HepG2 (cell line): ENCODE results near the gene GLRX2. TPM values are rescaled to one million over a fixed set of nuclear protein-coding genes. Genes with fewer than 3 reads are reported as not detected.

Experiments used
- FOSL1 ChIP-seq: sonication (generic); formaldehyde crosslinking; IDR thresholded peaks from 2 replicates; pipeline ENCODE4 v1.9.0; 2021; ENCODE audit warnings: missing genetic modification reagents, borderline replicate concordance
- FOXA1 ChIP-seq, 2 experiments: fragments of 450-650 bp in 1 of 2; sonication (generic) in 1 of 2; formaldehyde crosslinking in 1 of 2; IDR thresholded peaks; 2 replicates each; pipeline versions ENCODE4 v1.4.0 to v1.6.1; 2016 to 2020; ENCODE audit warnings: missing genetic modification reagents in 1 of 2
- GLMP ChIP-seq: sonication (generic); formaldehyde crosslinking; IDR thresholded peaks from 2 replicates; pipeline ENCODE4 v1.9.0; 2021; ENCODE audit warnings: missing genetic modification reagents, mild to moderate bottlenecking, borderline replicate concordance
- GZF1 ChIP-seq: sonication (generic); formaldehyde crosslinking; IDR thresholded peaks from 2 replicates; pipeline ENCODE4 v1.5.1; 2020; ENCODE audit warnings: mild to moderate bottlenecking, missing genetic modification reagents
- HMGXB3 ChIP-seq: sonication (generic); formaldehyde crosslinking; IDR thresholded peaks from 2 replicates; pipeline ENCODE4 v1.4.0; 2020; ENCODE audit warnings: missing genetic modification reagents, borderline replicate concordance
- HOXA3 ChIP-seq: sonication (generic); formaldehyde crosslinking; IDR thresholded peaks from 2 replicates; pipeline ENCODE4 v1.5.0; 2020; ENCODE audit warnings: missing genetic modification reagents
- POGZ ChIP-seq: sonication (generic); formaldehyde crosslinking; IDR thresholded peaks from 2 replicates; pipeline ENCODE4 v1.4.0; 2020; ENCODE audit warnings: mild to moderate bottlenecking, missing genetic modification reagents
- POLR2AphosphoS2 ChIP-seq: IDR thresholded peaks from 2 replicates; pipeline ENCODE4 v1.6.1; 2011; ENCODE audit warnings: low read depth, low read length, improper control_type of control experiment
- SETDB1 ChIP-seq: sonication (generic); formaldehyde crosslinking; IDR thresholded peaks from 2 replicates; pipeline ENCODE4 v1.5.1; 2020; ENCODE audit warnings: missing genetic modification reagents, mild to moderate bottlenecking, borderline replicate concordance
- TMF1 ChIP-seq: sonication (generic); formaldehyde crosslinking; IDR thresholded peaks from 2 replicates; pipeline ENCODE4 v1.8.1; 2022; ENCODE audit warnings: low read depth, missing genetic modification reagents
- TSC22D2 ChIP-seq: sonication (generic); formaldehyde crosslinking; IDR thresholded peaks from 2 replicates; pipeline ENCODE4 v1.5.1; 2020; ENCODE audit warnings: missing genetic modification reagents, mild to moderate bottlenecking, borderline replicate concordance
- ZNF101 ChIP-seq: sonication (generic); formaldehyde crosslinking; IDR thresholded peaks from 2 replicates; pipeline ENCODE4 v1.4.0; 2020; ENCODE audit warnings: mild to moderate bottlenecking, low read depth, missing genetic modification reagents, borderline replicate concordance
- ZNF136 ChIP-seq: sonication (generic); formaldehyde crosslinking; IDR thresholded peaks from 2 replicates; pipeline ENCODE4 v1.8.1; 2022; ENCODE audit warnings: low read depth, mild to moderate bottlenecking, moderate library complexity, missing genetic modification reagents
- ZNF160 ChIP-seq: sonication (generic); formaldehyde crosslinking; IDR thresholded peaks from 2 replicates; pipeline ENCODE4 v1.8.0; 2022; ENCODE audit warnings: mild to moderate bottlenecking, inconsistent platforms, missing genetic modification reagents
- ZNF251 ChIP-seq: sonication (generic); formaldehyde crosslinking; IDR thresholded peaks from 2 replicates; pipeline ENCODE4 v1.9.0; 2021; ENCODE audit warnings: mild to moderate bottlenecking, missing genetic modification reagents
- ZNF343 ChIP-seq: sonication (generic); formaldehyde crosslinking; IDR thresholded peaks from 2 replicates; pipeline ENCODE4 v1.4.0; 2020; ENCODE audit warnings: mild to moderate bottlenecking, missing genetic modification reagents
- ZNF430 ChIP-seq: sonication (generic); formaldehyde crosslinking; IDR thresholded peaks from 2 replicates; pipeline ENCODE4 v1.9.0; 2021; ENCODE audit warnings: mild to moderate bottlenecking, missing genetic modification reagents
- ZSCAN31 ChIP-seq: sonication (generic); formaldehyde crosslinking; IDR thresholded peaks from 2 replicates; pipeline ENCODE4 v1.5.0; 2020; ENCODE audit warnings: low read depth, mild to moderate bottlenecking, missing genetic modification reagents
- polyA plus RNA-seq, 8 experiments: library from polyadenylated mRNA; depleted of rRNA in 3 of 8; stranded (reverse) in 7 of 8; unstranded in 1 of 8; fragments of >200 nt; fragmentation: Illumina TruSeq in 4 of 8; extraction: Trizol in 4 of 8; gene quantifications; 2 replicates each; pipeline versions ENCODE4 v1.2.1 to v1.2.3, GENCODE V29; 2011 to 2016; ENCODE audit warnings: low read depth in 4 of 8, missing spikeins in 1 of 8, mixed read lengths in 1 of 8; ENCODE audit not compliant: insufficient read depth in 1 of 8
- total RNA-seq, 5 experiments: library from RNA; depleted of rRNA; stranded (reverse); fragments of >200 nt; fragmentation: Illumina TruSeq; extraction: Trizol; gene quantifications; 2 replicates each; pipeline ENCODE4 v1.2.3, GENCODE V29; 2016; ENCODE audit warnings: low read depth in 1 of 5
- TF ChIP-seq, protein P1 (sequence below): sonication (generic); formaldehyde crosslinking; IDR thresholded peaks from 2 replicates; pipeline ENCODE4 v1.4.0; 2020; ENCODE audit warnings: low read depth, mild to moderate bottlenecking, missing genetic modification reagents
- TF ChIP-seq, protein P2 (sequence below): sonication (generic); formaldehyde crosslinking; IDR thresholded peaks from 2 replicates; pipeline ENCODE4 v1.4.0; 2020; ENCODE audit warnings: missing genetic modification reagents

GLRX2 gene
- total and polyA plus RNA-seq, 2 of the 13 experiments (the other 11 are each of a cell fraction or from before 2014, with no cell fraction given) = 11.9 to 39.0 TPM

DNA sequence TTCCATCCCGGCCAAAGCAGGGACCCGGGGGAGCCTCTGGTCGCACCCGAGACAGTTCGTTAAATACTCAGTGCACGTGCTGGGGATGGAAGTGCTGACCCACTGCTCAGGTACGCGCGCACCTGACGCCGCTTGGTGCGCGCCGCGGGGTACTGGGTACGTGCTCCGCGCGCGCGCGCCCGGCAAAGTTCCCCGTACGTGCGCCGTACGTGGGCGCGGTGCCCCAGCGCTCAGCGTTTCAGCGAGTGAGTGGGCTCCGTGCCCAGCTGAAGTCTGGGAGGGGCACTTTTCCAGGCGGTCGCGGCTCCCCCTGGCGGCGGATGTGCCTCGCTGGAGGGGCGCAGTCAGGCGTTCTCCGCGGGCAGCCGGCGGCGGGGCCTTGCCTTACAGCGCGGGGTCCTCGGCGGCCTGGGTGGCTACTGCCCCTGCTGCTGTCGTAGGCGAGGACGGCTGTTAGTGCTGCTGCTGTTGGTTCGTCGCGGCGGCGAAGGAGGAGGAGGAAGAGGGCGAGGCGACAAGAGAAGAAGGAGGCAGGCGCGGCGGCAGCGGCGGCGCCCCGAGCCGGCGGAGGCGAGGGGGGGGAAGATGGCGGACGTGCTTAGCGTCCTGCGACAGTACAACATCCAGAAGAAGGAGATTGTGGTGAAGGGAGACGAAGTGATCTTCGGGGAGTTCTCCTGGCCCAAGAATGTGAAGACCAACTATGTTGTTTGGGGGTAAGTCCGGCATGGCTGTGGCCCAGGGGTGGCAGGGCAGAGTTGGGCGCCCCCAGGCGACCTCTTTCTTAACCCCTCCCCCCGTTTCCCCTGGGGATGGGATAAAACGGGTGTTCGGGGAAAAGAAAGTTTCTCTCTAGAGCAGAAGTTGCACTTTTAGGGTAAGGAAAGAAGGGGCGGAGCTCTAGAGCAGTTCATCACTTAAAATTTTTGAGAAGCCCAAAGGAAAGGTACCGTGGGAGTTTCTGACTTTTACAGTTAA is 16.7 kb upstream of the GLRX2 start, which contains the start of gene CDC73 (continued):
- TF ChIP-seq HOXA3 (CRISPR knock-in tag) (peak; percentile 95), POGZ (peak; percentile 98), POLR2AphosphoS2 (no peak), ZNF251 (CRISPR knock-in tag) (no peak), GZF1 (CRISPR knock-in tag) (no peak; the same call in 1 of the 2 replicates), FOXA1 (IDR thresholded peaks at IDR 0.05) (no peak), FOXA1 (CRISPR knock-in tag; IDR thresholded peaks at IDR 0.05) (0 out of 2 replicates have a peak, but pooled peaks have one; percentile 23), TSC22D2 (CRISPR knock-in tag) (peak; percentile 61; the same call in 1 of the 2 replicates), TMF1 (peak; percentile 41; the same call in 1 of the 2 replicates), ZNF101 (0 out of 2 replicates have a peak, but pooled peaks have one; percentile 82), ZNF430 (CRISPR knock-in tag) (peak; percentile 95), ZSCAN31 (CRISPR knock-in tag) (peak; percentile 94), ZNF343 (peak; percentile 94), GLMP (no peak), ZNF136 (CRISPR knock-in tag) (peak; percentile 31), ZNF160 (peak; percentile 91), HMGXB3 (CRISPR knock-in tag) (peak; percentile 76; the same call in 1 of the 2 replicates), FOSL1 (CRISPR knock-in tag) (no peak), SETDB1 (CRISPR knock-in tag) (no peak)
- TF ChIP-seq, protein P1, sequence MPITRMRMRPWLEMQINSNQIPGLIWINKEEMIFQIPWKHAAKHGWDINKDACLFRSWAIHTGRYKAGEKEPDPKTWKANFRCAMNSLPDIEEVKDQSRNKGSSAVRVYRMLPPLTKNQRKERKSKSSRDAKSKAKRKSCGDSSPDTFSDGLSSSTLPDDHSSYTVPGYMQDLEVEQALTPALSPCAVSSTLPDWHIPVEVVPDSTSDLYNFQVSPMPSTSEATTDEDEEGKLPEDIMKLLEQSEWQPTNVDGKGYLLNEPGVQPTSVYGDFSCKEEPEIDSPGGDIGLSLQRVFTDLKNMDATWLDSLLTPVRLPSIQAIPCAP (CRISPR knock-in tag) = no peak
- TF ChIP-seq, protein P2, sequence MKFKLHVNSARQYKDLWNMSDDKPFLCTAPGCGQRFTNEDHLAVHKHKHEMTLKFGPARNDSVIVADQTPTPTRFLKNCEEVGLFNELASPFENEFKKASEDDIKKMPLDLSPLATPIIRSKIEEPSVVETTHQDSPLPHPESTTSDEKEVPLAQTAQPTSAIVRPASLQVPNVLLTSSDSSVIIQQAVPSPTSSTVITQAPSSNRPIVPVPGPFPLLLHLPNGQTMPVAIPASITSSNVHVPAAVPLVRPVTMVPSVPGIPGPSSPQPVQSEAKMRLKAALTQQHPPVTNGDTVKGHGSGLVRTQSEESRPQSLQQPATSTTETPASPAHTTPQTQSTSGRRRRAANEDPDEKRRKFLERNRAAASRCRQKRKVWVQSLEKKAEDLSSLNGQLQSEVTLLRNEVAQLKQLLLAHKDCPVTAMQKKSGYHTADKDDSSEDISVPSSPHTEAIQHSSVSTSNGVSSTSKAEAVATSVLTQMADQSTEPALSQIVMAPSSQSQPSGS (CRISPR knock-in tag) = peak; percentile 84; the same call in 1 of the 2 replicates
